Erythroblast (primary cell): ENCODE data around the gene CD58.

Experiments
- GATA1 ChIP-seq: IDR thresholded peaks from 2 replicates; pipeline ENCODE4 v1.6.1; 2011; ENCODE audit warnings: low read depth, mild to moderate bottlenecking, control low read depth, low read length, moderate library complexity
- POLR2A ChIP-seq: IDR thresholded peaks from 2 replicates; pipeline ENCODE4 v1.6.1; 2011; ENCODE audit warnings: mild to moderate bottlenecking, low read length

- TF ChIP-seq POLR2A (no peak), GATA1 (no peak)
These were observed 54.2 kb downstream of the CD58 start for GRCh38 chr1:116516631-116517030.
